Erythroblast (primary cell): Measurements from ENCODE around the gene LIN9.

ENCODE experiments used
- GATA1 ChIP-seq: IDR thresholded peaks from 2 replicates; pipeline ENCODE4 v1.6.1; 2011; ENCODE audit warnings: low read depth, mild to moderate bottlenecking, control low read depth, low read length, moderate library complexity
- POLR2A ChIP-seq: IDR thresholded peaks from 2 replicates; pipeline ENCODE4 v1.6.1; 2011; ENCODE audit warnings: mild to moderate bottlenecking, low read length

DNA sequence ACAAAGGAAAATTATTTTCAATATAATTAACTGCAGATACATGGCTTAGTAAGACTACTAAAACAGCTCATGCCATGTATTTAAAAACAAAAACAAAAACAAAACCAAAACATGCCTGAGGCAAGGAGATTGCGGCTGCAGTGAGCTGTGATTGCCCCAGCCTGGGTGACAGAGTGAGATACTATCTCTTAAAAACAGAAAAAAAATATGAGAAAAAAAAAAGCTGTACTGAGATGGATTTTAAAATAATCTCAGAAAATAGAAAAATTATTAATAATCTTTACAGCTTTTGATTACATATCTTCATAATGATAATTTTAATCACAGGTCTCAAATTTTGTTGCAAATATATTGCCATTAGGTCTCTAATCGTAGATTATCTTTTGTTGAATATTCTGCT, 24.0 kb upstream of the LIN9 start:
- TF ChIP-seq POLR2A (no peak), GATA1 (no peak)
